K562 (cell line): ENCODE results near the gene ACSS1. TPM values are rescaled to one million over a fixed set of nuclear protein-coding genes. Genes with fewer than 3 reads are reported as not detected.

Source experiments
- ASH1L ChIP-seq: fragments of 450-650 bp; IDR thresholded peaks from 2 replicates; pipeline ENCODE4 v1.6.1; 2018; ENCODE audit warnings: borderline replicate concordance, mild to moderate bottlenecking, low read depth; ENCODE audit not compliant: partially characterized antibody
- ATF7 ChIP-seq: fragments of 450-650 bp; IDR thresholded peaks from 2 replicates; pipeline ENCODE4 v1.7.1; 2014; ENCODE audit warnings: mild to moderate bottlenecking, moderate library complexity
- CBX8 ChIP-seq: fragments of 200-600 bp; sonication (generic); IDR thresholded peaks from 2 replicates; pipeline ENCODE4 v1.6.1; 2012; ENCODE audit warnings: borderline replicate concordance, mixed run types, low read depth, mild to moderate bottlenecking, moderate library complexity, mixed read lengths, low read length, control low read depth, inconsistent platforms; ENCODE audit not compliant: poor library complexity, severe bottlenecking; ENCODE audit errors: extremely low read depth
- CEBPB ChIP-seq: fragments of 450-650 bp; IDR thresholded peaks from 2 replicates; pipeline ENCODE4 v1.6.1; 2016; ENCODE audit warnings: missing genetic modification characterization, missing compliant biosample characterization
- CHD1 ChIP-seq: fragments of 200-600 bp; sonication (generic); IDR thresholded peaks from one replicate; pipeline ENCODE4 v1.6.1; 2012; ENCODE audit warnings: mild to moderate bottlenecking, moderate library complexity, low read length, inconsistent platforms
- HDAC8 ChIP-seq: fragments of 450-650 bp; IDR thresholded peaks from 2 replicates; pipeline ENCODE4 v1.6.1; 2016; ENCODE audit warnings: mild to moderate bottlenecking, missing genetic modification characterization, moderate library complexity, missing compliant biosample characterization
- HNRNPH1 ChIP-seq: fragments of 200-400 bp; formaldehyde crosslinking; optimal IDR thresholded peaks from 2 replicates; pipeline ENCODE3; 2017; ENCODE audit warnings: low read depth, mild to moderate bottlenecking, low read length, moderate library complexity
- LARP7 ChIP-seq: fragments of 450-650 bp; IDR thresholded peaks from 2 replicates; pipeline ENCODE4 v1.6.1; 2016
- NRF1 ChIP-seq, 2 experiments: fragments of 450-650 bp; IDR thresholded peaks in 1 of 2; conservative IDR thresholded peaks in 1 of 2; 2 replicates each; pipeline ENCODE4 v1.6.1; 2014; ENCODE audit warnings: mild to moderate bottlenecking in 2 of 2
- POLR2H ChIP-seq: IDR thresholded peaks from 2 replicates; pipeline ENCODE4 v1.6.1; 2016; ENCODE audit warnings: missing genetic modification characterization, low read depth, mild to moderate bottlenecking, control low read depth, missing compliant biosample characterization, moderate library complexity
- POLR3G ChIP-seq: IDR thresholded peaks from 2 replicates; pipeline ENCODE4 v1.6.1; 2011; ENCODE audit not compliant: insufficient read length, insufficient replicate concordance; ENCODE audit errors: extremely low read depth
- RCOR1 ChIP-seq, 2 experiments: IDR thresholded peaks; 2 replicates each; pipeline ENCODE4 v1.6.1; 2012; ENCODE audit warnings: low read depth in 2 of 2, low read length in 2 of 2, borderline replicate concordance in 1 of 2, improper control_type of control experiment in 1 of 2
- SAFB2 ChIP-seq: fragments of 200-400 bp; formaldehyde crosslinking; IDR thresholded peaks from 2 replicates; pipeline ENCODE4 v1.6.1; 2018; ENCODE audit warnings: borderline replicate concordance, low read length, low read depth, moderate library complexity; ENCODE audit not compliant: severe bottlenecking
- SPI1 ChIP-seq: IDR thresholded peaks from 2 replicates; pipeline ENCODE4 v1.6.1; 2011; ENCODE audit warnings: low read depth, low read length, control low read depth, borderline replicate concordance
- TBL1XR1 ChIP-seq, 2 experiments: IDR thresholded peaks; 2 replicates each; pipeline ENCODE4 v1.6.1; 2012; ENCODE audit warnings: improper control_type of control experiment in 2 of 2, low read length in 2 of 2, mild to moderate bottlenecking in 1 of 2
- ZNF143 ChIP-seq: sonication (generic); formaldehyde crosslinking; IDR thresholded peaks from 2 replicates; pipeline ENCODE4 v1.9.0; 2022; ENCODE audit warnings: mild to moderate bottlenecking, missing genetic modification reagents
- ZNF274 ChIP-seq: IDR thresholded peaks from 2 replicates; pipeline ENCODE4 v1.6.1; 2011; ENCODE audit warnings: low read depth, mild to moderate bottlenecking, low read length, moderate library complexity, borderline replicate concordance
- ZNF316 ChIP-seq: fragments of 450-650 bp; IDR thresholded peaks from 2 replicates; pipeline ENCODE4 v1.6.1; 2016
- polyA plus RNA-seq, 8 experiments: library from polyadenylated mRNA; depleted of rRNA in 4 of 8; stranded (reverse) in 5 of 8; unstranded in 3 of 8; fragments of >200 nt; fragmentation: Nextera tagmentation in 2 of 8; fragmentation: Illumina TruSeq in 1 of 8; extraction: Ambion mirVana in 2 of 8; extraction: Trizol in 1 of 8; gene quantifications; 2 replicates each; pipeline versions ENCODE4 v1.2.1 to v1.2.3, GENCODE V29; 2011 to 2014; ENCODE audit warnings: inconsistent platforms in 1 of 8, missing spikeins in 1 of 8
- total RNA-seq, 7 experiments: library from RNA; depleted of rRNA in 6 of 7; stranded (reverse); fragments of >200 nt in 6 of 7; fragmentation: Illumina TruSeq in 2 of 7; extraction: Trizol in 2 of 7; gene quantifications; 2 replicates each; pipeline versions ENCODE4 v1.2.1 to v1.2.3, GENCODE V29; 2011 to 2021; ENCODE audit warnings: low replicate concordance in 1 of 7
- TF ChIP-seq, protein P1 (sequence below): fragments of 200-800 bp; sonication (Bioruptor generic); IDR thresholded peaks from 2 replicates; pipeline ENCODE4 v1.6.1; 2017; ENCODE audit warnings: missing genetic modification characterization, missing compliant biosample characterization
- TF ChIP-seq, protein P2 (sequence below): fragments of 450-650 bp; IDR thresholded peaks from 2 replicates; pipeline ENCODE4 v1.6.1; 2016; ENCODE audit warnings: missing biosample characterization, missing genetic modification characterization
- TF ChIP-seq, protein P3 (sequence below): fragments of 450-650 bp; IDR thresholded peaks from 2 replicates; pipeline ENCODE4 v1.6.1; 2018; ENCODE audit not compliant: partially characterized antibody

Gene ACSS1
- total and polyA plus RNA-seq, 9 of the 15 experiments (the other 6 are each of a cell fraction or from before 2014, with no cell fraction given) = 0.07 to 2.1 (median 0.27) TPM; not detected in 3

DNA sequence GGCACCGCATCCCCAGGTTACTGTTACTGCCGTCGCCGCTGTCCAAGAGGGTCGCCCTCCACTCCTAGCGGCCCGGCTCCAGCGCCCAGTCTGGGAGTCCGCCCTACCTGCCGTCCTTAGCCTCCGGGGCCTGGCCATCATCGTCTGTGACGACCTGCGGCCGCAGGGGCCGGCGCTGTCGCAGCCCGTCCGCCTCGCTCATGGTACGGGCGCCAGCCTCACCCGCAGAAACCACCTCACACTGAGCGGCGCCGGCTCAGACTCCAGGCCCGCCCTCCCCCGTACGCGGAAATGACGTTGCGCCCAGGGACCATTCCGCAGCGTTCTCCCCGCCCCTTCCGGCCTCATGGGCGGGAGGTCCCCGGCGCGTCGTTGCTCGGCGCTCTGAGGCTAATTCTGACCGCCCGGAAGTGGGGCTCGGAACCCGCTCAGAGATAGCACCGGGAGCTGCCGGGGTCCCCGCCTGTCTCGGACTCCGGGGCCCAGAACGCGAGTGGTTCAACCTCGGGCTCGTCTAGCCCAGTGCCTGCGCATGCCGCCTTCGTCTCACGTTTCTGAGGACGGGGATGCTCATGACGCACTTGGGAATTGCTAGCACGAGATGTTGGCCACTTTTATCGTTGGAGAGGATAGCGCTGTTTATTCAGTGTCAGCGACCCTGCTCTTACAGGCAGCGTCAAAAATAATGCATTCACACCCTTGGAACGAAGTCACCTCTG is 65.3 kb downstream of the ACSS1 start, which contains the start of gene APMAP (continued):
- TF ChIP-seq, protein P1, sequence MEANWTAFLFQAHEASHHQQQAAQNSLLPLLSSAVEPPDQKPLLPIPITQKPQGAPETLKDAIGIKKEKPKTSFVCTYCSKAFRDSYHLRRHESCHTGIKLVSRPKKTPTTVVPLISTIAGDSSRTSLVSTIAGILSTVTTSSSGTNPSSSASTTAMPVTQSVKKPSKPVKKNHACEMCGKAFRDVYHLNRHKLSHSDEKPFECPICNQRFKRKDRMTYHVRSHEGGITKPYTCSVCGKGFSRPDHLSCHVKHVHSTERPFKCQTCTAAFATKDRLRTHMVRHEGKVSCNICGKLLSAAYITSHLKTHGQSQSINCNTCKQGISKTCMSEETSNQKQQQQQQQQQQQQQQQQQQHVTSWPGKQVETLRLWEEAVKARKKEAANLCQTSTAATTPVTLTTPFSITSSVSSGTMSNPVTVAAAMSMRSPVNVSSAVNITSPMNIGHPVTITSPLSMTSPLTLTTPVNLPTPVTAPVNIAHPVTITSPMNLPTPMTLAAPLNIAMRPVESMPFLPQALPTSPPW (CRISPR knock-in tag) = peak; percentile 70
- TF ChIP-seq ZNF274 = no peak
- no peak for TF ChIP-seq ZNF143 (CRISPR knock-in tag)
- no peak for TF ChIP-seq LARP7
- no peak for TF ChIP-seq CEBPB
- no peak for TF ChIP-seq CBX8
- TF ChIP-seq, protein P2, sequence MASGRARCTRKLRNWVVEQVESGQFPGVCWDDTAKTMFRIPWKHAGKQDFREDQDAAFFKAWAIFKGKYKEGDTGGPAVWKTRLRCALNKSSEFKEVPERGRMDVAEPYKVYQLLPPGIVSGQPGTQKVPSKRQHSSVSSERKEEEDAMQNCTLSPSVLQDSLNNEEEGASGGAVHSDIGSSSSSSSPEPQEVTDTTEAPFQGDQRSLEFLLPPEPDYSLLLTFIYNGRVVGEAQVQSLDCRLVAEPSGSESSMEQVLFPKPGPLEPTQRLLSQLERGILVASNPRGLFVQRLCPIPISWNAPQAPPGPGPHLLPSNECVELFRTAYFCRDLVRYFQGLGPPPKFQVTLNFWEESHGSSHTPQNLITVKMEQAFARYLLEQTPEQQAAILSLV (tag) = no peak
- peak; percentile 74 to 77 for TF ChIP-seq NRF1 (conservative IDR thresholded peaks at IDR 0.05 in 1 of 2, IDR thresholded peaks at IDR 0.05 in 1 of 2)
- TF ChIP-seq POLR3G = no peak
- TF ChIP-seq HDAC8 (tag) = no peak
- no peak for TF ChIP-seq TBL1XR1 (IDR thresholded peaks at IDR 0.05; ENCODE audit: low read length in 2 of 2)
- no peak for TF ChIP-seq HNRNPH1
- TF ChIP-seq ASH1L = no peak
- peak; percentile 63; the same call in 1 of the 2 replicates for TF ChIP-seq ATF7
- no peak for TF ChIP-seq SPI1
- no peak for TF ChIP-seq CHD1
- TF ChIP-seq RCOR1 (IDR thresholded peaks at IDR 0.05; ENCODE audit: borderline replicate concordance in 1 of 2, low read depth in 2 of 2, low read length in 2 of 2) = no peak
- TF ChIP-seq ZNF316 = no peak
- TF ChIP-seq POLR2H (tag) = 0 out of 2 replicates have a peak, but pooled peaks have one; percentile 44
- TF ChIP-seq SAFB2 = no peak
- TF ChIP-seq, protein P3, sequence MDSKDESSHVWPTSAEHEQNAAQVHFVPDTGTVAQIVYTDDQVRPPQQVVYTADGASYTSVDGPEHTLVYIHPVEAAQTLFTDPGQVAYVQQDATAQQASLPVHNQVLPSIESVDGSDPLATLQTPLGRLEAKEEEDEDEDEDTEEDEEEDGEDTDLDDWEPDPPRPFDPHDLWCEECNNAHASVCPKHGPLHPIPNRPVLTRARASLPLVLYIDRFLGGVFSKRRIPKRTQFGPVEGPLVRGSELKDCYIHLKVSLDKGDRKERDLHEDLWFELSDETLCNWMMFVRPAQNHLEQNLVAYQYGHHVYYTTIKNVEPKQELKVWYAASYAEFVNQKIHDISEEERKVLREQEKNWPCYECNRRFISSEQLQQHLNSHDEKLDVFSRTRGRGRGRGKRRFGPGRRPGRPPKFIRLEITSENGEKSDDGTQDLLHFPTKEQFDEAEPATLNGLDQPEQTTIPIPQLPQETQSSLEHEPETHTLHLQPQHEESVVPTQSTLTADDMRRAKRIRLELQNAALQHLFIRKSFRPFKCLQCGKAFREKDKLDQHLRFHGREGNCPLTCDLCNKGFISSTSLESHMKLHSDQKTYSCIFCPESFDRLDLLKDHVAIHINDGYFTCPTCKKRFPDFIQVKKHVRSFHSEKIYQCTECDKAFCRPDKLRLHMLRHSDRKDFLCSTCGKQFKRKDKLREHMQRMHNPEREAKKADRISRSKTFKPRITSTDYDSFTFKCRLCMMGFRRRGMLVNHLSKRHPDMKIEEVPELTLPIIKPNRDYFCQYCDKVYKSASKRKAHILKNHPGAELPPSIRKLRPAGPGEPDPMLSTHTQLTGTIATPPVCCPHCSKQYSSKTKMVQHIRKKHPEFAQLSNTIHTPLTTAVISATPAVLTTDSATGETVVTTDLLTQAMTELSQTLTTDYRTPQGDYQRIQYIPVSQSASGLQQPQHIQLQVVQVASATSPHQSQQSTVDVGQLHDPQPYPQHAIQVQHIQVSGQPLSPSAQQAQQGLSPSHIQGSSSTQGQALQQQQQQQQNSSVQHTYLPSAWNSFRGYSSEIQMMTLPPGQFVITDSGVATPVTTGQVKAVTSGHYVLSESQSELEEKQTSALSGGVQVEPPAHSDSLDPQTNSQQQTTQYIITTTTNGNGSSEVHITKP = peak; percentile 16
